GM04504 (cell line): Measurements from ENCODE around the gene FCER2.
A peak's percentile ranks its signal among the peaks of the same experiment; 100 is the strongest.

Experiments used
- DNase-seq: peaks from one replicate; pipeline ENCODE4 v3.0.0-alpha.2; 2012; ENCODE audit warnings: low read depth

The FCER2 gene

GRCh38 chr19:7699417-7700401 lies 2.2 kb downstream of the FCER2 start:
- no peak for DNase-seq

GRCh38 chr19:7699003-7699402 lies 2.9 kb downstream of the FCER2 start:
- no peak for DNase-seq

- DNase-seq = no peak
Observed at GRCh38 chr19:7698583-7698982, 3.3 kb downstream of the FCER2 start.

GRCh38 chr19:7697721-7698287 lies 4.1 kb downstream of the FCER2 start:
- DNase-seq = no peak

GRCh38 chr19:7694499-7694898 lies 7.4 kb downstream of the FCER2 start:
- DNase-seq = no peak

- no peak for DNase-seq
Observed at GRCh38 chr19:7692417-7693088, 9.4 kb downstream of the FCER2 start.

- no peak for DNase-seq
Observed at GRCh38 chr19:7691497-7691896, 10.4 kb downstream of the FCER2 start.

- DNase-seq = no peak
Observed at GRCh38 chr19:7690779-7691258, 11.1 kb downstream of the FCER2 start.

- no peak for DNase-seq
Observed at GRCh38 chr19:7689165-7689564, 12.8 kb downstream of the FCER2 start.

- no peak for DNase-seq
Observed at GRCh38 chr19:7687177-7687576, 14.8 kb downstream of the FCER2 start.

GRCh38 chr19:7685546-7686445 lies 16.1 kb downstream of the FCER2 start:
- DNase-seq = no peak

GRCh38 chr19:7682175-7682855 lies 19.6 kb downstream of the FCER2 start:
- no peak for DNase-seq

GRCh38 chr19:7681340-7682174 lies 20.4 kb downstream of the FCER2 start:
- peak; percentile 46 for DNase-seq

- peak; percentile 44 for DNase-seq
Observed at GRCh38 chr19:7680606-7681339, 21.2 kb downstream of the FCER2 start, which contains the start of gene TRAPPC5. TSS of gene TRAPPC5 (plus strand) at chr19:7680833. CDS start at chr19:7682254, 1,421 bp downstream.

- DNase-seq = no peak
Observed at GRCh38 chr19:7679771-7680605, 21.9 kb downstream of the FCER2 start.

GRCh38 chr19:7678971-7679751 lies 22.8 kb downstream of the FCER2 start:
- no peak for DNase-seq

GRCh38 chr19:7677669-7678311 lies 24.1 kb downstream of the FCER2 start:
- no peak for DNase-seq
